Stimulated activated naive B cell treated with anti-CD40 and anti-IgM and Interleukin-4, amounts not matched to agents 10 μg/mL and 1 μg/mL and 100 μg/mL, for 72 hours (primary cell): Measurements from ENCODE around the gene MAP4.
A peak's percentile ranks its signal among the peaks of the same experiment; 100 is the strongest.

ENCODE experiments used
- ATAC-seq, 2 donors: fragments of 150-1000 bp; cut with Tn5 transposase; replicated peaks; 2 replicates each; pipeline ENCODE4 v1.10.0; 2021; ENCODE audit warnings: moderate library complexity in 1 of 2
- DNase-seq: peaks from one replicate; pipeline ENCODE4 v3.0.0; 2021
- H3K27ac Mint-ChIP-seq: one replicate; pipeline ENCODE4 v1.8.0; 2022; ENCODE audit warnings: mild to moderate bottlenecking, mixed read lengths
- H3K27me3 Mint-ChIP-seq, 2 donors: one replicate each; pipeline ENCODE4 v1.8.0; 2022; ENCODE audit warnings: mixed read lengths in 2 of 2
- H3K36me3 Mint-ChIP-seq, 2 donors: one replicate each; pipeline ENCODE4 v1.8.0; 2022; ENCODE audit warnings: mixed read lengths in 2 of 2, mild to moderate bottlenecking in 1 of 2
- H3K4me1 Mint-ChIP-seq, 2 donors: one replicate each; pipeline ENCODE4 v1.8.0; 2022; ENCODE audit warnings: mixed read lengths in 2 of 2, mild to moderate bottlenecking in 1 of 2
- H3K4me3 Mint-ChIP-seq, 2 donors: one replicate each; pipeline ENCODE4 v1.8.0; 2022; ENCODE audit warnings: mild to moderate bottlenecking in 2 of 2, mixed read lengths in 2 of 2, moderate library complexity in 1 of 2
- H3K9me3 Mint-ChIP-seq, 2 donors: one replicate each; pipeline ENCODE4 v1.8.0; 2022; ENCODE audit warnings: mixed read lengths in 2 of 2, mild to moderate bottlenecking in 1 of 2

The MAP4 gene

DNA sequence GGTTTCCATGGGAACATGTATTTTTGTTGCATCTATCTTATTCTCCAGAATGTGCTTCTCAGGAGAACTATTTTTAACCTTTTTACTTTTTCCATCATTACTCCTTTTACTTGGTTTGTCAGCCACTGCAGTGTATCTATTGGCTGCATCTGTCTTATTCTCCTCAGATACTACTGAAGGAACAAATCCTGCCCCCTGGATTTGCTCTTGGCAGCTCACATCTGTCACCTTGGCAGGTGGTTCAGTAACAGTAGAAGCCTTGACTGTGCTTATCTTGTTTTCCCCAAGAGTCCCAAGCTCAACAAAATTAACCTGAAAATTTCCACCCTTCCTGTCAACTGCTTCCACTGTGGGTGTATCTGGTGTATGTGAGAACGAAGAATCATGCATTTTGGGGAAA, 106.0 kb downstream of the MAP4 start:
- no peak for ATAC-seq
- H3K9me3 Mint-ChIP-seq = no peaks in the 10 kb centered on the region
- H3K4me3 Mint-ChIP-seq = no peak overlapping the region
- no peak overlapping the region for H3K27ac Mint-ChIP-seq
- peaks cover 43 to 64% of the 10 kb centered on the region in 2 donors for H3K36me3 Mint-ChIP-seq
- no peak for DNase-seq
- H3K4me1 Mint-ChIP-seq = no peaks in the 10 kb centered on the region
- no peaks in the 10 kb centered on the region for H3K27me3 Mint-ChIP-seq

DNA sequence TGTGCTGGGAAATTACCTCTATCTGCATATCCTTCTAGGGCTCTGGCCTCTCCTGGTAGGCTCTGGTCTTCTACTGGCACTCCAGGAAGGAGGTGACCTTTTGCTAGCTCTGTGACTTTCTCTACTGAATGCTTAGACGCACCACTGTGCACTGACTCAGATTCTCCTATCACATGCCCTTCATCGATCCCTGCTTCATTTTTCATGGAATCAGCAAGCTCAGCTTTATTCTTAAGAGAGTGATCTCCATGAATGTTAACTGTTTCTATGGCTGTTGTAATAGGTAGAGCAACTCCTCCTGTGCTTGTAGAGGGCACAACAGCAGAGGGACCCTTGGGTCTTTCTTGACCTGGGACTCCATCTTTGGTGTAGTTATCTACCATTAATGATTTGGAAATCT, 106.6 kb downstream of the MAP4 start:
- H3K36me3 Mint-ChIP-seq = peaks cover 42 to 65% of the 10 kb centered on the region in 2 donors

GRCh38 chr3:47908744-47909143, 107.5 kb downstream of the MAP4 start:
- no peak for DNase-seq
- no peak for ATAC-seq
- no peak overlapping the region for H3K27ac Mint-ChIP-seq
- no peak overlapping the region for H3K4me3 Mint-ChIP-seq
- H3K27me3 Mint-ChIP-seq = no peaks in the 10 kb centered on the region
- H3K36me3 Mint-ChIP-seq = peaks cover 38 to 60% of the 10 kb centered on the region in 2 donors
- H3K9me3 Mint-ChIP-seq = no peaks in the 10 kb centered on the region
- H3K4me1 Mint-ChIP-seq = no peaks in the 10 kb centered on the region

More for the DNA sequence above, 106.6 kb downstream of the MAP4 start:
- Mint-ChIP-seq H3K27ac (no peak overlapping the region), H3K27me3 (no peaks in the 10 kb centered on the region), H3K4me3 (no peak overlapping the region), H3K4me1 (no peaks in the 10 kb centered on the region), H3K9me3 (no peaks in the 10 kb centered on the region)
- ATAC-seq (no peak), DNase-seq (no peak)

DNA sequence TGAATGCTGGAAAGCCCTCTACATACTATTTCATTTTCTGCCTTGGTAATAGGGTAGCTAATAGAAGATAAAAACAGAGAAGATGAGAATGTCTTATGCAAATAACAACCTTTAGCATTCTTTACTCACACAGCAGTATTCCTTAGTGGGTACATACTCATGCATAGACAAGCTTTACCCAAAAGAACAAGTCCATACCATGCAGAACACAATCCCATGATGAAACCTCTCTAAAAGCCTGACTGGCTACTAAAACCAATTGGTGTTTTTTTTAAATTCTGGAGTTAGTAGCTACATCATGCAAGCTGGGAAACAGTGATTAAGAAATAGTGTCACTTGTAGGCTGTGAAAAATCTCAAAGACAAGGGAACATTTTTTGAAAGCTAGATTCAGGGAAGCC, 108.4 kb downstream of the MAP4 start:
- H3K27ac Mint-ChIP-seq = no peak overlapping the region
- DNase-seq (no peak), ATAC-seq (no peak)
- no peaks in the 10 kb centered on the region for H3K4me1 Mint-ChIP-seq
- H3K36me3 Mint-ChIP-seq = peaks cover 46 to 63% of the 10 kb centered on the region in 2 donors
- H3K4me3 Mint-ChIP-seq = no peak overlapping the region
- no peaks in the 10 kb centered on the region for H3K27me3 Mint-ChIP-seq
- no peaks in the 10 kb centered on the region for H3K9me3 Mint-ChIP-seq

GRCh38 chr3:47902746-47903145, 113.5 kb downstream of the MAP4 start:
- no peak for ATAC-seq
- Mint-ChIP-seq H3K36me3 (peaks cover 19 to 39% of the 10 kb centered on the region in 2 donors), H3K9me3 (no peaks in the 10 kb centered on the region), H3K27me3 (no peaks in the 10 kb centered on the region), H3K27ac (no peak overlapping the region), H3K4me1 (no peaks in the 10 kb centered on the region), H3K4me3 (no peak overlapping the region)
- no peak for DNase-seq

GRCh38 chr3:47901280-47901833, 114.9 kb downstream of the MAP4 start:
- H3K27me3 Mint-ChIP-seq = no peaks in the 10 kb centered on the region
- ATAC-seq (no peak), DNase-seq (no peak)
- peaks cover 22 to 46% of the 10 kb centered on the region in 2 donors for H3K36me3 Mint-ChIP-seq
- no peaks in the 10 kb centered on the region for H3K9me3 Mint-ChIP-seq
- H3K4me3 Mint-ChIP-seq = no peak overlapping the region
- H3K4me1 Mint-ChIP-seq = no peaks in the 10 kb centered on the region
- no peak overlapping the region for H3K27ac Mint-ChIP-seq

DNA sequence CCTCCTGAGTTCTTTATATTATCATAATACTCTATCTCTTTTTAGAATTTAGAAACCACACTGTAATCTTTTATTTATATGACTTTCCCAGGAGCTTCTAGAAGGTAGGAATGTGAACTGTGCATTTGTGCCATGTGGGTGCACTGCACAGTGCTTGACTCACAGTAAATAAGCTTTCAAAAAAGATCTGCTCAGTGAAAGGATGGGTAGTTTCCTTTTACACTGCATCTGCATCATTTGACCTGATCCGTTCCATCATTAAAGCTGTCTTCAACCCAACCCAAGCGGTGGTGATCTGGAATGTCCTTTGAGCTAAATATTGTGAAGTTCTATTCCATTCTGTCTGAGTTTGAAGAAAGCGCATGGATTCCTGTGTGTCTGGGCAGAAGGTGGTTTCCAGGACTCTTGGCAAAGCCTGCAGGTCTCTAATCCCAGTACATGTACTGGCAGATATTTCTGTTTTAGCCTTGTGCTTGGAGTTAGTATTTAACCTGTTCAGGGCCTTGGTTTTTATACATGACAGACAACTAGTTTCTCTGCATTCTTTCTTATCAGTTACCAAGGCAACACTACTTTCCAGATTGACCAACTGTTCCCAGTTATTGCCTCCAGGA, 116.6 kb downstream of the MAP4 start:
- H3K9me3 Mint-ChIP-seq = no peaks in the 10 kb centered on the region

GRCh38 chr3:47897954-47898353, 118.3 kb downstream of the MAP4 start:
- H3K9me3 Mint-ChIP-seq = no peaks in the 10 kb centered on the region
- no peaks in the 10 kb centered on the region for H3K27me3 Mint-ChIP-seq
- no peak for ATAC-seq
- no peaks in the 10 kb centered on the region for H3K4me1 Mint-ChIP-seq
- peaks cover 11 to 44% of the 10 kb centered on the region in 2 donors for H3K36me3 Mint-ChIP-seq
- H3K4me3 Mint-ChIP-seq = no peak overlapping the region
- peak overlapping the region; percentile 62 for H3K27ac Mint-ChIP-seq
- DNase-seq = no peak

More for the DNA sequence above, 116.6 kb downstream of the MAP4 start:
- Mint-ChIP-seq H3K36me3 (peaks cover 14 to 39% of the 10 kb centered on the region in 2 donors), H3K27me3 (no peaks in the 10 kb centered on the region), H3K4me3 (no peak overlapping the region), H3K27ac (no peak overlapping the region), H3K4me1 (no peaks in the 10 kb centered on the region)
- no peak for ATAC-seq
- DNase-seq = no peak

GRCh38 chr3:47896736-47897135, 119.5 kb downstream of the MAP4 start:
- H3K27ac Mint-ChIP-seq = no peak overlapping the region
- H3K9me3 Mint-ChIP-seq = no peaks in the 10 kb centered on the region

DNA sequence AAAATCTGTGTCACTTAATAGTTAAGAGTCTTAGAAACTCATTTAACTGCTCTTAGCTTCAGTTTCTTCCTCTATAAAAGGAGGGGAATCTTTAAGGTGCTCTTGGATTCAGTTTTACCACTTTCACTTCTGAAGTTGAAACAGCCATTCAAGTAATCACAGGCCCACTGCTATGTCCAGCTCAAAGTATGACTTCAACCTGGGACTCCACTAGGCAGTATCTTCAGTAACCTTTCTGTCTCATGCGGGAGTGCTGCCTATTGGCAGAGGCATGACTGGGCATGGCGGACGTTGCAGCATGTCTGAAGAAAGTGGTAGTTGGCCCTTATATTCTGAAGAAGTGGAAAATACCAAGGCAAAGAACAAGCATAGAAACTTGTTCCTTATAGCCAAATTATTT, 121.0 kb downstream of the MAP4 start:
- Mint-ChIP-seq H3K4me3 (no peak overlapping the region), H3K4me1 (peaks cover 0 to 3% of the 10 kb centered on the region in 2 donors), H3K27me3 (no peaks in the 10 kb centered on the region), H3K36me3 (peaks cover 29 to 58% of the 10 kb centered on the region in 2 donors), H3K9me3 (no peaks in the 10 kb centered on the region), H3K27ac (no peak overlapping the region)
- ATAC-seq = no peak
- DNase-seq = no peak

More at GRCh38 chr3:47896736-47897135, 119.5 kb downstream of the MAP4 start:
- DNase-seq (no peak), ATAC-seq (no peak)
- H3K36me3 Mint-ChIP-seq = peaks cover 17 to 49% of the 10 kb centered on the region in 2 donors
- no peaks in the 10 kb centered on the region for H3K27me3 Mint-ChIP-seq
- H3K4me1 Mint-ChIP-seq = peaks cover 0 to 3% of the 10 kb centered on the region in 2 donors
- no peak overlapping the region for H3K4me3 Mint-ChIP-seq

DNA sequence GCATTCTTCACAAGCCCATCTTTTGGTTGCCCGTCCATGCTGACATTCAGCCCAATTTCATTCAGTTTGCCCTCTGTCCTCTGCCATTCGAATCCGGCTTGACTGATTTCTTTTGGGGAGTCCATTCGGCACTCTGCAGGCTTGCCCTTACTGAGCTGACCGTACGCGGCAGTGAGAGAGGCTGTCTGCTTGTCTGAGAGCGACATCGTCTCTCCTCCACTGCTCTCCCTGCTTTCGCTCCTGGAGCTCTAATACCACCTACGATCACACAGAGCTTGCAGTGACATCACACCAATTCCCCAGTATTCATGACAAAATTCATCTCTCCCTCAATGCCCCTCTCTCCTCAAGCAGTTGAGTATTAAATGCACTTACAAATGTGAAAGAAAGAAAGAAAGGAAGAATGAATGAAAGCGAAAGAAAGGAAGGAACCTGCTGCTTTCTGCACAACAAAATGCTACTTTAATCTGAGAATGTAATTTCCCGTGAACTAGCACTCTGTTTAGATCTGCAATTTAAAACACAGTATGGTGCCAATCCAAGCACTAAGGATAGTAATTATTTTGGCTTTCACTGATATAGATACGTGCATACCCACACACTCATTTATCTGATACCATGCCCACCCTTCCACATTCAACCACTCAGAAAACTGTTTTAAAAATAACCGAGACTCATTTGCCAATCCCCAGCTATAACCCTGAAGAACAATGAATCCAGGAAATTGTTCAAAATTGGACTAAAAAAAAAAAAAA, 123.8 kb downstream of the MAP4 start:
- Mint-ChIP-seq H3K27me3 (no peaks in the 10 kb centered on the region), H3K36me3 (peaks cover 38 to 64% of the 10 kb centered on the region in 2 donors), H3K27ac (no peak overlapping the region), H3K4me1 (peaks cover under 1 to 3% of the 10 kb centered on the region in 2 donors), H3K9me3 (no peaks in the 10 kb centered on the region), H3K4me3 (no peak overlapping the region)
- no peak for DNase-seq
- ATAC-seq = no peak

DNA sequence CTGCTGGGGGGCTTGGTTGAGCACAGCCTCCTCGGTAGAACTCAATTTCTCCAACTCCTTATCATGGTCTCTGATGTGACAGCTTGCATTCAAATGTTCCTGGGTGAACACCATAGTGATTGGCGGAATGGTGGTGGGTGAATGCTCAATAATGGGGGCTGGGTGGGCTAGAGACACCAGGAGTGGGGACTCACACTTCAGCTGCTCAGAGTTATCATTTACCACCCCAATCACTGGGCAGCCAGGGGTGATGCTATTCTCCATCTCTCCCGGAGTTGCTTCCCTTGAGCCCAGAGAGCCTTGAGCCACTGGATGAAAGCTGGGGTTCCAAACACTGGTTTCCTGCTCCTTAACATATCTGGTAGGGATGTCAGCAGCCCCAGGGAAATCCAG, 124.6 kb downstream of the MAP4 start:
- Mint-ChIP-seq H3K27ac (no peak overlapping the region), H3K4me1 (peaks cover 5 to 9% of the 10 kb centered on the region in 2 donors), H3K9me3 (no peaks in the 10 kb centered on the region), H3K27me3 (no peaks in the 10 kb centered on the region), H3K4me3 (no peak overlapping the region), H3K36me3 (peaks cover 40 to 64% of the 10 kb centered on the region in 2 donors)
- no peak for DNase-seq
- ATAC-seq = no peak

- Mint-ChIP-seq H3K27ac (no peak overlapping the region), H3K36me3 (peaks cover 43 to 67% of the 10 kb centered on the region in 2 donors), H3K27me3 (no peaks in the 10 kb centered on the region), H3K4me3 (no peak overlapping the region), H3K9me3 (no peaks in the 10 kb centered on the region), H3K4me1 (peaks cover 9 to 14% of the 10 kb centered on the region in 2 donors)
- no peak for DNase-seq
- no peak for ATAC-seq
These were observed 125.2 kb downstream of the MAP4 start for GRCh38 chr3:47890828-47891612.

GRCh38 chr3:47890126-47890827, 125.9 kb downstream of the MAP4 start:
- no peak for DNase-seq
- Mint-ChIP-seq H3K4me3 (no peak overlapping the region), H3K4me1 (peaks cover 9 to 19% of the 10 kb centered on the region in 2 donors), H3K27ac (no peak overlapping the region), H3K9me3 (no peaks in the 10 kb centered on the region), H3K27me3 (no peaks in the 10 kb centered on the region), H3K36me3 (peaks cover 44 to 66% of the 10 kb centered on the region in 2 donors)
- no peak for ATAC-seq
